HEK293 (cell line): ENCODE data around the gene CDC42EP3.
A peak's percentile ranks its signal among the peaks of the same experiment; 100 is the strongest.

Source experiments
- CTCF ChIA-PET: fragments of 350-600 bp; formaldehyde crosslinking; extraction: SDS; loops from one replicate; lab custom pipeline; 2021; ENCODE audit warnings: antibody characterized with exemption; lab: Yijun Ruan, JAX
- POLR2A ChIA-PET: fragments of 300-600 bp; formaldehyde crosslinking; extraction: SDS; loops from one replicate; lab custom pipeline; 2020; ENCODE audit warnings: antibody characterized with exemption, inconsistent platforms; lab: Yijun Ruan, JAX
- H3K27ac ChIP-seq: fragments of 200-500 bp; sonication (Bioruptor generic); 2 replicates; pipeline ENCODE4 v1.5.1; 2014; ENCODE audit warnings: low read depth, low read length, control low read depth, inconsistent platforms; ENCODE audit errors: extremely low read depth
- H3K36me3 ChIP-seq, 2 experiments: fragments of 200-500 bp in 1 of 2; sonication (Bioruptor generic) in 1 of 2; 1 replicate in 1 of 2; 2 replicates in 1 of 2; pipeline ENCODE4 v1.5.1; 2014 to 2017; ENCODE audit warnings: inconsistent platforms in 2 of 2, low read length in 2 of 2; ENCODE audit not compliant: control insufficient read depth in 2 of 2, insufficient read depth in 1 of 2
- H3K4me1 ChIP-seq: fragments of 200-500 bp; sonication (Bioruptor generic); 2 replicates; pipeline ENCODE4 v1.5.1; 2014; ENCODE audit warnings: mild to moderate bottlenecking, low read length, inconsistent platforms; ENCODE audit not compliant: control insufficient read depth, insufficient read depth
- H3K4me3 ChIP-seq: 2 replicates; pipeline ENCODE4 v1.5.1; 2011; ENCODE audit warnings: low read depth, mild to moderate bottlenecking, control low read depth, low read length, moderate library complexity
- H3K9me3 ChIP-seq: fragments of 200-500 bp; sonication (Bioruptor generic); 2 replicates; pipeline ENCODE4 v1.5.1; 2014; ENCODE audit warnings: low read depth, low read length, inconsistent platforms; ENCODE audit not compliant: control insufficient read depth, insufficient read depth
- AEBP2 ChIP-seq: fragments of 450-650 bp; formaldehyde crosslinking; IDR thresholded peaks from 2 replicates; pipeline ENCODE4 v1.5.1; 2016; ENCODE audit warnings: missing biosample characterization, missing genetic modification characterization, borderline replicate concordance
- BCL11A ChIP-seq: fragments of 450-650 bp; formaldehyde crosslinking; IDR thresholded peaks from 2 replicates; pipeline ENCODE4 v1.5.1; 2016; ENCODE audit warnings: low read depth, missing biosample characterization, missing genetic modification characterization
- FEZF1 ChIP-seq: fragments of 450-650 bp; formaldehyde crosslinking; IDR thresholded peaks from 2 replicates; pipeline ENCODE4 v1.5.1; 2016; ENCODE audit warnings: missing biosample characterization, missing genetic modification characterization
- KLF1 ChIP-seq: fragments of 450-650 bp; formaldehyde crosslinking; IDR thresholded peaks from 2 replicates; pipeline ENCODE4 v1.5.1; 2016; ENCODE audit warnings: missing biosample characterization, missing genetic modification characterization
- KLF8 ChIP-seq: fragments of 450-650 bp; formaldehyde crosslinking; IDR thresholded peaks from 2 replicates; pipeline ENCODE4 v1.5.1; 2016; ENCODE audit warnings: missing biosample characterization, missing genetic modification characterization
- SETDB1 ChIP-seq: IDR thresholded peaks from one replicate; pipeline ENCODE4 v1.6.1; 2017; ENCODE audit warnings: mild to moderate bottlenecking, low read length, moderate library complexity, mixed read lengths; ENCODE audit not compliant: insufficient read length
- ZBTB10 ChIP-seq: fragments of 450-650 bp; formaldehyde crosslinking; IDR thresholded peaks from 2 replicates; pipeline ENCODE4 v1.5.1; 2016; ENCODE audit warnings: missing biosample characterization, missing genetic modification characterization
- ZNF2 ChIP-seq: fragments of 450-650 bp; formaldehyde crosslinking; IDR thresholded peaks from 2 replicates; pipeline ENCODE4 v1.5.1; 2016; ENCODE audit warnings: missing biosample characterization, missing genetic modification characterization
- ZNF335 ChIP-seq: fragments of 450-650 bp; formaldehyde crosslinking; conservative IDR thresholded peaks from 2 replicates; pipeline ENCODE4 v1.5.1; 2016; ENCODE audit warnings: missing biosample characterization, missing genetic modification characterization
- ZNF518A ChIP-seq: fragments of 450-650 bp; formaldehyde crosslinking; conservative IDR thresholded peaks from 2 replicates; pipeline ENCODE4 v1.5.1; 2016; ENCODE audit warnings: low read depth, missing biosample characterization, missing genetic modification characterization
- ZNF548 ChIP-seq: fragments of 450-650 bp; formaldehyde crosslinking; IDR thresholded peaks from 2 replicates; pipeline ENCODE4 v1.5.1; 2016; ENCODE audit warnings: missing biosample characterization, missing genetic modification characterization
- ZNF624 ChIP-seq: fragments of 450-650 bp; formaldehyde crosslinking; IDR thresholded peaks from 2 replicates; pipeline ENCODE4 v1.5.1; 2017; ENCODE audit warnings: missing biosample characterization, missing genetic modification characterization
- ZNF670 ChIP-seq: fragments of 450-650 bp; formaldehyde crosslinking; IDR thresholded peaks from 2 replicates; pipeline ENCODE4 v1.5.1; 2016; ENCODE audit warnings: missing biosample characterization, missing genetic modification characterization, low read depth
- ZNF707 ChIP-seq: fragments of 450-650 bp; formaldehyde crosslinking; IDR thresholded peaks from 2 replicates; pipeline ENCODE4 v1.5.1; 2016; ENCODE audit warnings: missing biosample characterization, missing genetic modification characterization
- ZNF76 ChIP-seq: fragments of 450-650 bp; formaldehyde crosslinking; IDR thresholded peaks from 2 replicates; pipeline ENCODE4; 2016; ENCODE audit warnings: low read depth, missing biosample characterization, missing genetic modification characterization, borderline replicate concordance

CDC42EP3 gene

GRCh38 chr2:37671816-37672103 is 318 bp upstream of the CDC42EP3 start (continued):
- TF ChIP-seq ZBTB10 (tag by site-specific recombination) (0 out of 2 replicates have a peak, but pooled peaks have one; percentile 28), ZNF624 (no peak), KLF8 (tag by site-specific recombination) (peak; percentile 79; the same call in 1 of the 2 replicates), ZNF670 (tag by site-specific recombination) (no peak), ZNF518A (tag by site-specific recombination) (no peak), SETDB1 (no peak), ZNF548 (tag by site-specific recombination) (no peak), KLF1 (tag by site-specific recombination) (no peak), BCL11A (no peak)

GRCh38 chr2:37670378-37671008 is 949 bp downstream of the CDC42EP3 start:
- no peaks in the 10 kb centered on the region for H3K4me1 ChIP-seq
- no peak overlapping the region; the same call in 1 of the 2 replicates for H3K27ac ChIP-seq
- ChIA-PET POLR2A (interaction anchor here (0.8 to 1.5 kb wide), 7 partner anchors 14 to 514 kb away, joined by 3 to 6 read pairs (median 4); partner anchors contain the start of gene EIF2AK2), CTCF (interaction anchor here (0.5 to 2.3 kb wide), 5 partner anchors 96 to 1085 kb away, joined by 3 to 12 read pairs (median 6); no protein-coding TSS in a partner anchor)
- TF ChIP-seq AEBP2 (no peak), ZNF2 (tag by site-specific recombination) (no peak), ZNF335 (tag by site-specific recombination) (0 out of 2 replicates have a peak, but pooled peaks have one; percentile 41)
- H3K36me3 ChIP-seq: peaks cover 0 to 9% of the 10 kb centered on the region in 2 experiments; a peak in 1 of 3 replicates
- H3K4me3 ChIP-seq: peak overlapping the region; percentile 93
- no peaks in the 10 kb centered on the region for H3K9me3 ChIP-seq

- no peaks in the 10 kb centered on the region for H3K9me3 ChIP-seq
- CTCF ChIA-PET: interaction anchor here (0.6 to 2.3 kb wide), 3 partner anchors 10 to 255 kb away, joined by 4 to 12 read pairs (median 10); no protein-coding TSS in a partner anchor
- H3K36me3 ChIP-seq: peaks cover 0 to 9% of the 10 kb centered on the region in 2 experiments; a peak in 1 of 3 replicates
- TF ChIP-seq FEZF1: peak; percentile 29; the same call in 1 of the 2 replicates
- no peak for TF ChIP-seq ZNF707 (tag by site-specific recombination)
- no peak for TF ChIP-seq ZNF76 (tag by site-specific recombination)
- TF ChIP-seq, all 188 proteins: peak for 1
- POLR2A ChIA-PET: interaction anchor here (1.2 kb wide), 1 partner anchor 255 kb away, joined by 3 read pairs; no protein-coding TSS in a partner anchor
- Histone ChIP-seq H3K4me3 (peak overlapping the region; percentile 93), H3K27ac (no peak overlapping the region), H3K4me1 (no peaks in the 10 kb centered on the region)
These were observed 2.0 kb downstream of the CDC42EP3 start for GRCh38 chr2:37669446-37669845.
